Measurements from ENCODE around the gene STRIT1. TPM values are rescaled to one million over a fixed set of nuclear protein-coding genes. Genes with fewer than 3 reads are reported as not detected.

The STRIT1 gene
- total and polyA plus RNA-seq, 2 of the 4 experiments (the other 2 are of a cell fraction) = not detected

GRCh38 chr3:155320934-155321333 is 27.5 kb upstream of the STRIT1 start:
- ATAC-seq (ENCODE audit: low read depth) (no peak), DNase-seq (no peak)
- Histone ChIP-seq H3K14ac (replicated peaks; ENCODE audit: low read depth, low read length) (no peak overlapping the region), H3K36me3 (ENCODE audit: control insufficient read depth, insufficient read depth, low read length) (no peaks in the 10 kb centered on the region), H2BK20ac (ENCODE audit: low read depth, low read length) (no peak overlapping the region), H4K20me1 (ENCODE audit: insufficient read depth, low read length) (no peaks in the 10 kb centered on the region), H3K4me1 (ENCODE audit: control insufficient read depth, insufficient read depth, low read length) (peaks cover 1% of the 10 kb centered on the region; the same call in 1 of the 2 replicates), H3K4me2 (ENCODE audit: low read depth, low read length) (no peak overlapping the region), H2AK9ac (replicated peaks; ENCODE audit: low read depth, low read length, poor library complexity) (no peak overlapping the region), H3K23ac (ENCODE audit: low read depth, low read length) (no peak overlapping the region), H3K9ac (ENCODE audit: low read depth, low read length) (no peak overlapping the region), H4K8ac (ENCODE audit: low read depth in 2 of 2, low read length in 2 of 2) (no peak overlapping the region), H4K91ac (ENCODE audit: insufficient read depth, low read depth, low read length) (no peak overlapping the region), H4K5ac (ENCODE audit: low read depth, low read length) (no peak overlapping the region), H3K9me3 (ENCODE audit: control insufficient read depth, insufficient read depth, low read length) (no peaks in the 10 kb centered on the region), H2AFZ (replicated peaks; ENCODE audit: low read length, poor library complexity) (no peak overlapping the region), H3K9me1 (ENCODE audit: insufficient read depth, low read length) (no peaks in the 10 kb centered on the region), H3K18ac (ENCODE audit: low read depth, low read length) (no peak overlapping the region), H3K4me3 (ENCODE audit: insufficient read depth, low read depth, low read length) (no peak overlapping the region), H3K27ac (ENCODE audit: insufficient read depth, low read length) (no peak overlapping the region), H3K4ac (ENCODE audit: low read depth, low read length) (no peak overlapping the region), H2BK15ac (ENCODE audit: low read depth, low read length) (no peak overlapping the region), H3K27me3 (ENCODE audit: control insufficient read depth, insufficient read depth, low read length) (no peaks in the 10 kb centered on the region), H2BK120ac (ENCODE audit: low read depth, low read length) (no peak overlapping the region), H3K79me1 (ENCODE audit: low read depth in 1 of 2, low read length in 2 of 2) (no peaks in the 10 kb centered on the region), H2BK5ac (ENCODE audit: low read depth, low read length, poor library complexity, severe bottlenecking) (no peak overlapping the region), H3K56ac (ENCODE audit: extremely low read depth, insufficient read depth, low read length) (no peak overlapping the region), H2AK5ac (ENCODE audit: low read depth, low read length) (no peak overlapping the region)
- intact Hi-C loops (cut with micrococcal nuclease) = loop anchor here (5.0 kb wide), 1 partner anchor 244 kb away; no protein-coding TSS in a partner anchor
- CTCF ChIA-PET = interaction anchor here (1.0 kb wide), 1 partner anchor 12 kb away, joined by 3 read pairs; no protein-coding TSS in a partner anchor
- dilution Hi-C loops (cut with HindIII; ENCODE audit: low sequenced_read_pairs, unreplicated experiment) = no loop called here
- POLR2A ChIA-PET (ENCODE audit: unreplicated experiment) = no interaction called here
- TF ChIP-seq RCOR1 (IDR thresholded peaks at IDR 0.05; ENCODE audit: insufficient replicate concordance, low read length) = no peak
- TF ChIP-seq SMC3 (IDR thresholded peaks at IDR 0.05; ENCODE audit: low read depth, low read length) = no peak
- no peak for TF ChIP-seq POLR2A (IDR thresholded peaks at IDR 0.05; ENCODE audit: low read depth, low read length)
- no peak for TF ChIP-seq MAZ (IDR thresholded peaks at IDR 0.05; ENCODE audit: borderline replicate concordance, low read depth, low read length)
- TF ChIP-seq USF2 (IDR thresholded peaks at IDR 0.05; ENCODE audit: low read depth, low read length) = no peak
- TF ChIP-seq FOS (IDR thresholded peaks at IDR 0.05; ENCODE audit: low read depth, low read length) = no peak
- TF ChIP-seq NFE2L2 (IDR thresholded peaks at IDR 0.05; ENCODE audit: low read depth, low read length) = no peak
- no peak for TF ChIP-seq CTCF (conservative IDR thresholded peaks at IDR 0.05; ENCODE audit: low read depth, low read length)
- TF ChIP-seq MAFK (IDR thresholded peaks at IDR 0.05; ENCODE audit: low read depth, low read length) = no peak
- TF ChIP-seq CHD1 (IDR thresholded peaks at IDR 0.05; ENCODE audit: low read depth, low read length) = no peak
- BruUV-seq (replicated peaks) = no TSS peak
- in situ Hi-C loops (cut with MboI; ENCODE audit: low sequenced_read_pairs) = loop anchor here (10.0 kb wide), 1 partner anchor 996 kb away; the partner anchor contains the start of gene DHX36
